Stomach (tissue), 9 donors: ENCODE results near the gene CDH12. TPM values are rescaled to one million over a fixed set of nuclear protein-coding genes. Genes with fewer than 3 reads are reported as not detected.

Experiments used
- DNase-seq, 2 donors: peaks; one replicate each; pipeline versions ENCODE4 v3.0.0 to v3.0.0-alpha.2; 2013 to 2019
- H3K27ac ChIP-seq, 5 donors: fragments of 200-600 bp in 4 of 5; sonication (generic) in 4 of 5; one replicate each; pipeline ENCODE4 v1.5.1; 2013 to 2019; ENCODE audit warnings: mild to moderate bottlenecking in 1 of 5, moderate library complexity in 1 of 5
- H3K27me3 ChIP-seq, 3 donors: fragments of 200-600 bp; sonication (generic); one replicate each; pipeline ENCODE4 v1.5.1; 2017 to 2019; ENCODE audit warnings: mixed run types in 1 of 3
- H3K36me3 ChIP-seq, 4 donors: fragments of 200-600 bp; sonication (generic); 1 replicate in 3 of 4; 2 replicates in 1 of 4; pipeline ENCODE4 v1.5.1; 2016 to 2019
- H3K4me1 ChIP-seq, 4 donors: fragments of 200-600 bp; sonication (generic); one replicate each; pipeline ENCODE4 v1.5.1; 2016 to 2019
- H3K4me3 ChIP-seq, 4 donors: fragments of 200-600 bp; sonication (generic) in 3 of 4; one replicate each; pipeline ENCODE4 v1.5.1; 2016 to 2019; ENCODE audit warnings: mild to moderate bottlenecking in 1 of 4
- H3K9me3 ChIP-seq, 4 donors: fragments of 200-600 bp; sonication (generic); one replicate each; pipeline ENCODE4 v1.5.1; 2016 to 2019
- CTCF ChIP-seq, 7 experiments: fragments of 450-650 bp in 4 of 7; fragments of 200-600 bp in 3 of 7; sonication (generic) in 3 of 7; IDR thresholded peaks; one replicate each; pipeline ENCODE4 v1.5.1; 2016 to 2019; ENCODE audit warnings: antibody characterized with exemption in 7 of 7, control low read depth in 2 of 7, mild to moderate bottlenecking in 1 of 7
- EP300 ChIP-seq: sonication (generic); formaldehyde crosslinking; IDR thresholded peaks from one replicate; pipeline ENCODE4 v1.6.1; 2017; ENCODE audit warnings: antibody characterized with exemption
- POLR2A ChIP-seq, 4 donors: fragments of 450-650 bp; IDR thresholded peaks; one replicate each; pipeline ENCODE4 v1.6.1; 2016; ENCODE audit warnings: antibody characterized with exemption in 4 of 4, control low read depth in 2 of 4, mild to moderate bottlenecking in 1 of 4, moderate library complexity in 1 of 4
- POLR2AphosphoS5 ChIP-seq, 3 donors: sonication (generic); formaldehyde crosslinking; IDR thresholded peaks; one replicate each; pipeline ENCODE4 v1.6.1; 2016; ENCODE audit warnings: antibody characterized with exemption in 3 of 3
- WGBS, 5 donors: extraction: QIAGEN DNeasy Blood & Tissue Kit in 3 of 5; methylation state at CpG; one replicate each; pipeline versions ENCODE4 v1.1.5 to v1.1.7; 2013 to 2018; 5-methylcytosine and 5-hydroxymethylcytosine counted together
- intact Hi-C: fragments of 100-400 bp; cut with DNase I; formaldehyde crosslinking; loops from one replicate; pipeline ENCODE4 v1.15.1; 2023; ENCODE audit warnings: low total_unique reads
- polyA plus RNA-seq, 3 donors: library from polyadenylated mRNA; stranded (reverse); fragments of 200-250 nt; gene quantifications; one replicate each; pipeline ENCODE4 v1.2.3, GENCODE V29; 2013
- total RNA-seq, 5 donors: library from RNA; depleted of rRNA; stranded (reverse); fragments of >200 nt; gene quantifications; one replicate each; pipeline versions ENCODE4 v1.1.0 to v1.2.3, GENCODE V29; 2014 to 2016
- donor health status: healthy with polysubstance abuse.
- donor health status: Bipolar disorder and iron deficiency.
- donor health status: healthy.

The CDH12 gene
- total and polyA plus RNA-seq, 8 donors: 0.76 to 1.3 TPM; not detected in 6

GRCh38 chr5:21709770-21710169 is 1143.4 kb downstream of the CDH12 start:
- WGBS, 5 donors: 78 to 94% (median 83%) methylated on average over 3 of the region's 3 CpGs
- peak in 1 of 2 donors; percentile 12 for DNase-seq
- TF ChIP-seq POLR2A (IDR thresholded peaks at IDR 0.05): no peak
- no peak for TF ChIP-seq CTCF (IDR thresholded peaks at IDR 0.05)
- TF ChIP-seq POLR2AphosphoS5 (IDR thresholded peaks at IDR 0.05): no peak
- no peak for TF ChIP-seq EP300
- no peaks in the 10 kb centered on the region for H3K27me3 ChIP-seq
- H3K4me3 ChIP-seq: no peak overlapping the region
- H3K4me1 ChIP-seq: no peaks in the 10 kb centered on the region
- intact Hi-C loops: no loop called here
- no peaks in the 10 kb centered on the region for H3K9me3 ChIP-seq
- H3K27ac ChIP-seq: no peak overlapping the region
- no peaks in the 10 kb centered on the region for H3K36me3 ChIP-seq

- Histone ChIP-seq H3K9me3 (no peaks in the 10 kb centered on the region), H3K27me3 (no peaks in the 10 kb centered on the region), H3K27ac (no peak overlapping the region), H3K4me3 (no peak overlapping the region), H3K36me3 (no peaks in the 10 kb centered on the region), H3K4me1 (no peaks in the 10 kb centered on the region)
- 64 to 82% (median 71%) methylated on average over 2 of the region's 2 CpGs for WGBS, 5 donors
- no peak for TF ChIP-seq EP300
- no peak for TF ChIP-seq POLR2AphosphoS5 (IDR thresholded peaks at IDR 0.05)
- TF ChIP-seq CTCF (IDR thresholded peaks at IDR 0.05): no peak
- DNase-seq: no peak
- intact Hi-C loops: no loop called here
These were observed 1148.0 kb downstream of the CDH12 start for GRCh38 chr5:21704974-21705668.

GRCh38 chr5:21701317-21701716 is 1151.8 kb downstream of the CDH12 start:
- DNase-seq: no peak
- Histone ChIP-seq H3K27ac (no peak overlapping the region), H3K4me3 (no peak overlapping the region), H3K4me1 (no peaks in the 10 kb centered on the region), H3K9me3 (peaks cover 0 to 6% (median 0%) of the 10 kb centered on the region in 4 donors), H3K27me3 (no peaks in the 10 kb centered on the region), H3K36me3 (no peaks in the 10 kb centered on the region)
- TF ChIP-seq POLR2A (IDR thresholded peaks at IDR 0.05) (no peak), CTCF (IDR thresholded peaks at IDR 0.05) (no peak), POLR2AphosphoS5 (IDR thresholded peaks at IDR 0.05) (no peak), EP300 (no peak)
- 65 to 80% (median 73%) methylated on average over 3 of the region's 3 CpGs for WGBS, 5 donors
- intact Hi-C loops: no loop called here
